GOT3 (cell line): ENCODE results near the gene F10.

Experiments used
- DNase-seq: peaks from one replicate; lab custom pipeline; 2025; ENCODE audit warnings: mixed read lengths; lab: John Stamatoyannopoulos, UW

F10 gene

DNA sequence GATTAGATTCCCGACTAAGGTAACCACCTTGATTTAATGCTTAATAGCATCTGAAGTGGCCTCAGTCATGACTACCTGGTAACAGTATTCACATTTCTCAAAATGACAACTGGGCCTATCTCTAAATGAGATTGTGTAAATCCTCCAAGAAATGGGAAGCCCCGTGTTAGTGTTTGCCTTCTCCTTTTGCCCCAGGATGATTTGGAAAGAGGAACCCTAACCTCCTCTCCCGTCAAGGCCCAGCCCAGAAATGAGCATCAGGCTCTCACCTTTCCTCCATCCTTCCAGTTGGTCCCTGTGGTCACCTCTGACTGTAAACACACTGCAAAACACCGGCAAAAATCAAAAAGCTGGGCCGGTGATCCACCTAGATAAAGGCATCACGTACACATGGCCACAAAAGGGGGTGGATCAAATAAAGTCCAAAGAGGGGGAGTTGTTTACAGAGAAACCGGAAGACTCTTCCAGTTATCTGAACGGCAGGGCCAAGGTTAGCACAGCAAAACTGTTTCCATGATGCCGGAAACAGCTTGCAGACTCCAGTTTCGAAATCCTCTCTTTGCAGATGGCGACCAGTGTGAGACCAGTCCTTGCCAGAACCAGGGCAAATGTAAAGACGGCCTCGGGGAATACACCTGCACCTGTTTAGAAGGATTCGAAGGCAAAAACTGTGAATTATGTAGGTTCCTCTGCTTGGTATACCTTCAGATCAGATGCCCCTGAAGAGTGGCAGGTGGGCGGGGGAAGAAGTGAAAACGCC lies 16.4 kb downstream of the F10 start:
- DNase-seq = no peak

- no peak for DNase-seq
These were observed 17.0 kb downstream of the F10 start for GRCh38 chr13:113139577-113139976.

DNA sequence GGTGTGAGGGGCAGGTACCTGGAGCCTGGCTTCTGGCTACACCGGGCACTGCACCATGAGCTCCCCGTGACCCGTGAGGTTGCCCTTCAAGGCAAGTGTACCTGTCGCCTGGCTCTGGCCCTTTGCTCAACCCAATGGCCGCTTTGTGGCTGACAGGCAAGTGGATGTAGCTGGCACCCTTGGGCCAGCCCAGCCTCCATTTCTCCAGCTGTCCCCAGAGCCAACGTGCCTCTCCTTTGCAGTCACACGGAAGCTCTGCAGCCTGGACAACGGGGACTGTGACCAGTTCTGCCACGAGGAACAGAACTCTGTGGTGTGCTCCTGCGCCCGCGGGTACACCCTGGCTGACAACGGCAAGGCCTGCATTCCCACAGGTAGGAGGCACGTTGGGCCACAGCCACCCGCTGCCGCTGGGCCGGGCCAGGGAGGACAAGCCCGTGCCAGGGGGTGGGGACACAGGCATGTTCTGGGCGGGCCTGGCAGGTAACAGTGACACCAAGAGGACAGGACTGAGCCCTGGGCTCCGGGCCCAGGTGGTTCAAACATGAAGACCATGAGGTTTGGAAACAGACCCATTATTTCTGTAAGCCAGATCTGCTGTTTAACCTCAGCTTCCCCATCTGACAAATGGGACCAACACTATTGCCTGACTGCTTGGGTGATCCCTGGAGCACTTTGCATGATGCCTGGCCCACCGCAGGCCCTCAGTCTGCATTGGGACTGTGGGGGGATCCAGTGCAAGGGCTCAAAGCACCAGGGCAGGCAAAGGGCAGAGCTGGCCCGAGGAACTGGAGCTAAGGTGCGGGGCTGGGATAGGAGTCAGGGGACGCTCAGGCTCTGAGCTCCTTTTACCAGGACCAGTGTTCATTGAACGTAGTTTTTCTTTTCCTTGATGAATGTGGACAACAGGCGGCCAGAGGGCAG lies 18.3 kb downstream of the F10 start:
- DNase-seq = no peak

DNA sequence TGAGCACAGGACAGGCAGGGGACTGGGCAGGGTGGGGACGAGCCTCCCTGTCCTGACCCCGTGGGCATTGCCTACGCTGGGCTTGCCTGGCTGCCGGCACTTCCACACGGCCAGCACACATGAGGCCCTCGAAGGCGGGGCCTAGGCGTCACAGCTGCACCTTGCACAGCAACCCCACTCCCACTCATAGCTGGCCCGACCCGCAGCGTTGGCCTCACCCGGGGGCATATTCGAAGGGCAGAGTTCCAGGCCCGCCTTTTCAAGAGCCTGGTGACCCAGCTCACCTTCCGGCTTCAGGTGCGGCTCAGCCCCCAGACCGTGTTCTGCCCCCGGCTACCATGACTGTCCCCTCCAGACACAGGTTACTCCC lies 19.0 kb downstream of the F10 start:
- DNase-seq = no peak

- no peak for DNase-seq
These were observed 20.3 kb downstream of the F10 start for GRCh38 chr13:113142876-113143275.

GRCh38 chr13:113143466-113144254 lies 21.1 kb downstream of the F10 start:
- DNase-seq = no peak

- no peak for DNase-seq
These were observed 21.6 kb downstream of the F10 start for GRCh38 chr13:113144255-113144629.

GRCh38 chr13:113145496-113145895 lies 22.9 kb downstream of the F10 start:
- no peak for DNase-seq

- DNase-seq = no peak
These were observed 23.5 kb downstream of the F10 start for GRCh38 chr13:113145911-113146598.

DNA sequence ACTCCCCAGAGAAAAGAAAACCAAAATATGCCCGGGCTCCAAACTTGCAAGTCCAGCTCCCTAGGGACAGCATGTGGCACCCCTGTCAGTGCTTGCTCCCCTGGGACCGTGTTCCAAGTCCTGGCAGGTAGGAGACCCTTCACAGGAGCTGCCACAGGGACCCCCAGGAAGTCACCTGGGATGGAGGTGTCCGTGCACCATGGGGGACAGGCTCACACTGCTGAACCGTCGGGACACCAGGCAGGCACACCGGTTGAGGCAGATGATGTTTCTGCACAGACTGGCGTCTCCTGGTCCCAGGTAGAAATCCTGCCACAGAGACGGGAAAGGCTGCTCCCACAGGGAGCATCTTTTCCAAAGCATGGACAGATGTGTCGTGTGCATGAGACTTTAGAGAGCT lies 24.2 kb downstream of the F10 start:
- no peak for DNase-seq

DNA sequence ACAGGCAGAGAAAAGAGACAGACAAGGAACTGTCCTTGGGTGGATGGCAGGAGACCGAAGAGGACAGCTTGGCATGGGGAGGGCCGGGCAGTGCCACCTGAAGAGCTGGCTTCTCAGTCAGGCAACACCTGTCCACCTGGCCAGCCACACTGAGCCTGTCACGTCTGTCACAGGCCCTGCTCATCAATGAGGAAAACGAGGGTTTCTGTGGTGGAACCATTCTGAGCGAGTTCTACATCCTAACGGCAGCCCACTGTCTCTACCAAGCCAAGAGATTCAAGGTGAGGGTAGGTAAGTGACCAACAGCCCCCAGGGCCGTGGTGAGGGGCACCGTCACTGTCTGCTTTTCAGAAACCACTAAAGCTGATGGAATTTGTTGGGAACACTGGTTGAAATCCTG lies 24.6 kb downstream of the F10 start:
- DNase-seq = no peak

GRCh38 chr13:113148407-113148806 lies 25.8 kb downstream of the F10 start:
- DNase-seq = no peak

DNA sequence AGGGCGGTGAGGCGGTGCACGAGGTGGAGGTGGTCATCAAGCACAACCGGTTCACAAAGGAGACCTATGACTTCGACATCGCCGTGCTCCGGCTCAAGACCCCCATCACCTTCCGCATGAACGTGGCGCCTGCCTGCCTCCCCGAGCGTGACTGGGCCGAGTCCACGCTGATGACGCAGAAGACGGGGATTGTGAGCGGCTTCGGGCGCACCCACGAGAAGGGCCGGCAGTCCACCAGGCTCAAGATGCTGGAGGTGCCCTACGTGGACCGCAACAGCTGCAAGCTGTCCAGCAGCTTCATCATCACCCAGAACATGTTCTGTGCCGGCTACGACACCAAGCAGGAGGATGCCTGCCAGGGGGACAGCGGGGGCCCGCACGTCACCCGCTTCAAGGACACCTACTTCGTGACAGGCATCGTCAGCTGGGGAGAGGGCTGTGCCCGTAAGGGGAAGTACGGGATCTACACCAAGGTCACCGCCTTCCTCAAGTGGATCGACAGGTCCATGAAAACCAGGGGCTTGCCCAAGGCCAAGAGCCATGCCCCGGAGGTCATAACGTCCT lies 26.4 kb downstream of the F10 start:
- no peak for DNase-seq

- no peak for DNase-seq
These were observed 27.3 kb downstream of the F10 start for GRCh38 chr13:113149711-113150549.

DNA sequence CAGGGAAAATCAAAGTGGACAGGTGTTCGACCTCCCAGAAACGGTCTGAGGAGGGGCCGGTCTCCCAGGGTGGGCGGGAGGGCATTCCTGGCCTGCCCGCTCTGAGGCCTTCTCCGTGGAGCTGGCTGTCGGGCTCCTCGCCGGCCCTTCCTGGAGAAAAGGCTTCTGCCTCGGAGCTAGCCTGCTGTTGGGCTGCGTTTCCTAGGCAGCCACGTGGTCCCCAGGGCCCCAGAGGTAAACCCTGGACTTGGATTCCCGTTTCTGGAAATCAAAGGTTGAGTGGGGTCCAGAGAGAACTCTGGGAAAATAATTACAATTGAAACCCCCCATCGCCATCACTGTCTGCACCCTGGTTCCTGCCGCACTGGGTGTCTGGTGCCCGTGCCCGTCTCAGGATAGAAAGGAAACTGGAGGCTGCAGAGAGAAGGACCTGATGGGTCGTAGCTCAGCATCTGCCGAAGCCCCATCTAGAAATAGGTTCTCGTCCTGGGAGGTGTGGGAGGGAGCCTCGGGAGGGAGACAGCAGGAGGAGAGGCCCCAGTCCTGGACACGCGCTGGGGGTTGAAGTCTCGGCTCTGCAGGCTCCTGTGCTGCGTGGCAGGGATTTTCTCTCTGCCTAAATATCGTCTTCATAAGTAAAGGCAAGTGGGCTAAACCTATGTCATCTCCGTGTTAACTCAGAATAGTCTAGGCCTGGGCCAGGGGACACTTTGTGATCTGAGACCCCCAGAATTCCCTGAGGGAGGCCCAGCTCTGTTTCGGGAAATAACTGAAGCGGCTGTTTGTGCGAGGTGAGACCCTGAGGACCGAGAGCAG lies 28.2 kb downstream of the F10 start:
- no peak for DNase-seq

GRCh38 chr13:113151745-113152690 lies 29.4 kb downstream of the F10 start:
- DNase-seq = no peak

DNA sequence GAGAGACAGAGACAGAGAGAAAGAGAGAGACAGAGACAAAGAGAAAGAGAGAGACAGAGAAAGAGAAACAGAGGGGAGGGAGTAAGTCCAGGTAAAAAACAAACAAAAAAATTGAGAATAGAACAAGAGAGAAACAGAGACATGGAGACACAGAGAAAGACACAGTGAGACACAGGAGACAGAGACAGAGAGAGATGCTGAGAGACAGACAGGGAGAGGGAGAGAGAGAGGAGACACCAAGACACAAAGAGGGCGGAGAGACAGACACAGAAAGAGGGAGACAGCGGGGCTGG lies 30.0 kb downstream of the F10 start:
- no peak for DNase-seq

DNA sequence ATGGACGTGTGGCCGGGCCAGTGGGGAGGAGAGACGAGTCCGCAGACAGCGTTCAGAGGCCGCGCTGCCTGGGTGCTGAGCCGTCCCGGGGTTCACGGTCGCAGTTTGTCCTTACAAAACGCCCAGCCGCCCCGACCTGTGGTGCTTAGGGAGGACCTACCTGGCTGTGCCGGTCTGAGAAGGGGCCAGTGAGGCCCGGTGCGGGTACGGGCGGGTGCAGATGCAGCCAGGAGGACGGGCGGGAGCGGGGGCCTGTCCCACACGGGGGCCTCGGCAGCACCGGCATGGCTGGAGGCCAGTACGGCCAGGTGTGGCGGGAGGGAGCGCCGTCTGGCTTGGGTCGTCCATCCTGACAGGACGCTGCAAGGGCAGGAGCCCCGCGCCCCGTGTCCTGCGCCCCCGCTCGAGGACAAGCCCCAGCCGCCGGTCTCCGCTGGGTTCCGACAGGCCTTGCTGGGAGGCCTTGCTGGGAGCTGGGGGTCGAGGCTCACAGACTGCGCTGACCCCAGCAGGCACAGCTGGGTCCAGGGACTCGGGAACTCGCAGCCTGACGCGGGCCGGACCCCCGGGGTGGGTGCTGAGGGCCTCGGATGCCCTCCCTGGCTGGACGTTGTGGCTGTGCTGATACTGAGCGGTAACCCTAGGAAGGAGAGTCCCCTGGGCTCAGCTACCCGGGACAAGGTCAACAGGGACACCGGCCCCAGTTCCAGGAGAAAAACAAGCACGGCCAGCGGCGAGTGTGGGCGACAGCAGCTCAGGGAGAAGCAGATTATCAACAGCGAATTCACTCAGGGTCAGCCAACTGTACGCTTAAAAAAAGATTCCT lies 30.6 kb downstream of the F10 start:
- DNase-seq = no peak
